Right lobe of liver (tissue), 6 donors: ENCODE measurements around the gene PLPP4. TPM values are rescaled to one million over a fixed set of nuclear protein-coding genes. Genes with fewer than 3 reads are reported as not detected.

Source experiments
- ATAC-seq, 4 donors: fragments of 200-7000 bp; cut with Tn5 transposase; one replicate each; pipeline ENCODE4 v1.9.1; 2020; ENCODE audit warnings: mild to moderate bottlenecking in 4 of 4, moderate library complexity in 4 of 4
- DNase-seq, 3 donors: peaks; one replicate each; pipeline ENCODE4 v3.0.0-alpha.2; 2020
- H3K27ac ChIP-seq, 3 donors: fragments of 200-600 bp; one replicate each; pipeline ENCODE4 v1.8.0; 2022
- H3K27me3 ChIP-seq, 2 donors: fragments of 200-600 bp; one replicate each; pipeline ENCODE4 v1.8.0; 2022
- H3K36me3 ChIP-seq, 4 donors: fragments of 200-600 bp; sonication (generic) in 1 of 4; one replicate each; pipeline versions ENCODE4 v1.5.1 to v1.8.0; 2017 to 2022; ENCODE audit warnings: control low read depth in 1 of 4
- H3K4me1 ChIP-seq, 4 donors: fragments of 200-600 bp; sonication (generic) in 1 of 4; one replicate each; pipeline versions ENCODE4 v1.5.1 to v1.8.0; 2017 to 2022; ENCODE audit warnings: control low read depth in 1 of 4
- H3K4me3 ChIP-seq, 3 donors: fragments of 200-600 bp; one replicate each; pipeline ENCODE4 v1.8.0; 2022
- H3K9me3 ChIP-seq, 4 donors: fragments of 200-600 bp; sonication (generic) in 1 of 4; one replicate each; pipeline versions ENCODE4 v1.5.1 to v1.8.0; 2017 to 2022; ENCODE audit warnings: control low read depth in 1 of 4
- POLR2A ChIP-seq: fragments of 450-650 bp; IDR thresholded peaks from one replicate; pipeline ENCODE4 v1.6.1; 2017; ENCODE audit warnings: antibody characterized with exemption, mild to moderate bottlenecking
- WGBS: methylation state at CpG from one replicate; pipeline ENCODE4 v1.1.6; 2018; ENCODE audit warnings: low coverage, low lambda C conversion rate; ENCODE audit not compliant: insufficient coverage; ENCODE audit errors: missing lambda C conversion rate; 5-methylcytosine and 5-hydroxymethylcytosine counted together
- intact Hi-C, 2 donors: fragments of 100-400 bp; cut with DNase I; formaldehyde crosslinking; loops; one replicate each; pipeline versions ENCODE4 v1.11.2 to v1.14.1; 2022
- total RNA-seq, 6 experiments: library from RNA; depleted of rRNA in 2 of 6; stranded (reverse); fragments of >200 nt in 2 of 6; fragmentation: NEBNext Ultra II Directional in 3 of 6; extraction: Animal tissue kit (Norgen Biotek cat#: 25700) in 3 of 6; gene quantifications; one replicate each; pipeline versions ENCODE4 v1.1.0 to v1.2.4, GENCODE V29; 2016 to 2023
- TF ChIP-seq, protein P1 (sequence below), 4 donors: fragments of 200-600 bp in 3 of 4; fragments of 450-650 bp in 1 of 4; IDR thresholded peaks; one replicate each; pipeline versions ENCODE4 v1.5.1 to v1.8.0; 2016 to 2022; ENCODE audit warnings: antibody characterized with exemption in 4 of 4, mild to moderate bottlenecking in 2 of 4
- donor health status: DM: no; HTN: yes; CAD: no.
- donor health status: DM: no; HTN: no; CAD: no.
- donor health status: DM: no; HTN: no; CAD: no.
- donor health status: DM: no; HTN: yes; CAD: no.
- donor health status: DM: no; HTN: yes; CAD: no.

PLPP4 gene
- total RNA-seq, 6 experiments from 2014 or later, result 0.35 to 0.81 (median 0.37) TPM; not detected in 1

DNA sequence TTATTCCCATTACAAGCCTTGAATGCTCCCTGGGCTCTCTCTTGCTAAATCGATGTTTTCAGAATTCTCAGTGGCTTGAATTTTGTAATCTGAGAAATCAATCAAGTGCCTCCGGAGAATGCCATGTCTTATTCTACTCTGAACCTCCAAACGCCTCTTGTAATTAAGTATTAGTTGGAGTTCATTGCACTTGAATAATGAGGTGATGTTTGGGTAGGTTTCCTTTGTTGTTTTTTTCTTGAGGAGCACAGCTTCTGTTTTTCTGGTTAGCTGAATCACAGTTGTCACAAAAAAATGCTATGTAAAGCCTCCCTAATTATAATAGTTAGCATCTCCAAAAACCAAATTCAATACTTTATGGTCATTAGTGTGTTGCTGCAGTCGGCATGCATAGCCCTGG is 100.3 kb downstream of the PLPP4 start:
- TF ChIP-seq POLR2A, result no peak
- TF ChIP-seq, protein P1, sequence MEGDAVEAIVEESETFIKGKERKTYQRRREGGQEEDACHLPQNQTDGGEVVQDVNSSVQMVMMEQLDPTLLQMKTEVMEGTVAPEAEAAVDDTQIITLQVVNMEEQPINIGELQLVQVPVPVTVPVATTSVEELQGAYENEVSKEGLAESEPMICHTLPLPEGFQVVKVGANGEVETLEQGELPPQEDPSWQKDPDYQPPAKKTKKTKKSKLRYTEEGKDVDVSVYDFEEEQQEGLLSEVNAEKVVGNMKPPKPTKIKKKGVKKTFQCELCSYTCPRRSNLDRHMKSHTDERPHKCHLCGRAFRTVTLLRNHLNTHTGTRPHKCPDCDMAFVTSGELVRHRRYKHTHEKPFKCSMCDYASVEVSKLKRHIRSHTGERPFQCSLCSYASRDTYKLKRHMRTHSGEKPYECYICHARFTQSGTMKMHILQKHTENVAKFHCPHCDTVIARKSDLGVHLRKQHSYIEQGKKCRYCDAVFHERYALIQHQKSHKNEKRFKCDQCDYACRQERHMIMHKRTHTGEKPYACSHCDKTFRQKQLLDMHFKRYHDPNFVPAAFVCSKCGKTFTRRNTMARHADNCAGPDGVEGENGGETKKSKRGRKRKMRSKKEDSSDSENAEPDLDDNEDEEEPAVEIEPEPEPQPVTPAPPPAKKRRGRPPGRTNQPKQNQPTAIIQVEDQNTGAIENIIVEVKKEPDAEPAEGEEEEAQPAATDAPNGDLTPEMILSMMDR (IDR thresholded peaks at IDR 0.05), result no peak
- ATAC-seq, result no peak
- no peak overlapping the region for H3K4me3 ChIP-seq
- intact Hi-C loops, result no loop called here
- no peaks in the 10 kb centered on the region for H3K27me3 ChIP-seq
- H3K9me3 ChIP-seq, result no peaks in the 10 kb centered on the region
- no peaks in the 10 kb centered on the region for H3K4me1 ChIP-seq
- WGBS, result 51% methylated on average over 4 of the region's 4 CpGs
- no peak overlapping the region for H3K27ac ChIP-seq
- DNase-seq, result no peak
- H3K36me3 ChIP-seq, result no peaks in the 10 kb centered on the region

DNA sequence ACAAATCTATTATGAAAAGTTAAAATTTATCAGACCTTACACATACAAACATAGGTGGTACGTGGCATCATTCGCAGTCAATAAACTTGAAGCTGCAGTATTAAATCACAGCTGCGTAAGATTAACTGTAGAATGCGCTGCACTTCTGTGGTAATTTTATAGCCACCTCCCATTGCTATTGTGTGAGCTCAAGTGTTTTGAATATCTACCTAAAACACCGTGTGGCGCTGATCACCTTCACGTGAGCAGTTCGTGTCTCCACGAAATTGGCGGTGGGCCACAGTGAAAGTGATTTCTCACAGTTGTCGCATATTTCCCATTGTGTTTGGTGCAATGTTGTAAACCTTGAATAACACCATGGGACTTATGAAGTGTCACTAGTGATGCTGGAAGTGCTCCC is 102.8 kb downstream of the PLPP4 start:
- no peak for TF ChIP-seq POLR2A
- TF ChIP-seq, protein P1 (IDR thresholded peaks at IDR 0.05), result no peak
- intact Hi-C loops, result no loop called here
- no peak overlapping the region for H3K27ac ChIP-seq
- no peaks in the 10 kb centered on the region for H3K36me3 ChIP-seq
- H3K9me3 ChIP-seq, result no peaks in the 10 kb centered on the region
- DNase-seq (no peak), ATAC-seq (no peak)
- 82% methylated on average over 11 of the region's 11 CpGs for WGBS
- H3K4me3 ChIP-seq, result no peak overlapping the region
- H3K4me1 ChIP-seq, result no peaks in the 10 kb centered on the region
- H3K27me3 ChIP-seq, result no peaks in the 10 kb centered on the region

DNA sequence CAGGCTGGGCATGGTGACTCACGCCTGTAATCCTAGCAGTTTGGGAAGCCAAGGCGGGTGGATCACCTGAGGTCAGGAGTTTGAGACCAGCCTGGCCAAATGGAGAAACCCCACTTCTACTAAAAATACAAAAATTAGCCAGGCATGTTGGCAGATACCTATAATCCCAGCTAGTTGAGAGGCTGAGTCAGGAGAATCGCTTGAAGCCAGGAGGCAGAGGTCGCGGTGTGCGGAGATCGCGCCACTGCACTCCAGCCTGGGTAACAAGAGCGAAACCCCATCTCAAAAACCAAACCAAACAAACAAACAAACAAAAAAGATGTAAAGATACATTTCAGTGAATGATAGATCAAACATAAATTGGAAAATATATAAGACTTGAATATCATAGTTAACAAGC is 105.9 kb downstream of the PLPP4 start:
- WGBS, result 77% methylated on average over 9 of the region's 9 CpGs
- Histone ChIP-seq H3K4me1 (no peaks in the 10 kb centered on the region), H3K4me3 (no peak overlapping the region), H3K27ac (no peak overlapping the region), H3K36me3 (no peaks in the 10 kb centered on the region), H3K9me3 (no peaks in the 10 kb centered on the region), H3K27me3 (no peaks in the 10 kb centered on the region)
- no peak for ATAC-seq
- no peak for TF ChIP-seq POLR2A
- TF ChIP-seq, protein P1 (IDR thresholded peaks at IDR 0.05), result no peak
- intact Hi-C loops, result no loop called here
- DNase-seq, result no peak

DNA sequence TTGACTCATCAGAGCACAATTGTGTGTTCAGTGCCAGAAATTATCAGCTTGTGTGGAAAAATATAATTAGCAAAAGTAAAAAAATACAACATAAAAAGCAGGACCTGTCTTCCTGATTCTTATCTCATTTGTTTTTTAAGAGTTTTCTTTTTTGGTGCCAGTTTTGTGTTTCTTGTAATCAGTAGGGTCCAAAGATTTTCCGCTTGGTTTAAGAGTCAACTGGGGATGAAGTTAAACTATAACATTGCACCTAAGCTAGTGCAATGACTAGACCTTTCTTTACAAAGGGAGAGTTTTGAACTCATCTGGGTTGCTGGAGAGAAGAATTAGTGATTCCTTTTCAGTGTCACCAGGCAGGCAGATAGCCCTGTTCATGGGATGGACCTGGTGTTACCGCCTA is 113.4 kb downstream of the PLPP4 start:
- Histone ChIP-seq H3K27me3 (no peaks in the 10 kb centered on the region), H3K36me3 (no peaks in the 10 kb centered on the region), H3K9me3 (no peaks in the 10 kb centered on the region), H3K4me3 (no peak overlapping the region), H3K4me1 (no peaks in the 10 kb centered on the region), H3K27ac (no peak overlapping the region)
- ATAC-seq (no peak), DNase-seq (no peak)
- TF ChIP-seq POLR2A, result no peak
- TF ChIP-seq, protein P1 (IDR thresholded peaks at IDR 0.05), result no peak
- WGBS, result 33% methylated on average over 2 of the region's 2 CpGs
- intact Hi-C loops, result no loop called here

DNA sequence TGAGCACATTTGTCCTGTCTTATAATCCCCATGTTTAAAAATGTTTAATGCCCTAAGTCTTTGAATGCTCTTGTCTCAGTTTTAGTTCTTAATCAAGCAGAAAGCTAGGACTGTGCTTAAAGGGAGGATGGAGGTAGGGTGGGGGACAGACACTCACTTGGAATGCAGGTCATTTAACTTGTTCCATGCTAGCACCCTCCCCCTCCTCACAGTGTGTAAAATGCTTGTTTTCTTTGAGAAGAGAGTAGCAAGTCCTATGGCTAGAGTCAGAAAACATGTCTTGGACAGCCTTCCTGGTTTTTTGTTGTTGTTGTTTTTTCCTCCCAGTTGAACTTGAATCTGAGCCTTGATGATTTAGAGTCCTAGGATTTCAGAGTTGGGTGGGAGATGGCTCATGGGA is 114.2 kb downstream of the PLPP4 start:
- TF ChIP-seq, protein P1 (IDR thresholded peaks at IDR 0.05), result no peak
- TF ChIP-seq POLR2A, result no peak
- Histone ChIP-seq H3K27ac (no peak overlapping the region), H3K36me3 (no peaks in the 10 kb centered on the region), H3K4me3 (no peak overlapping the region), H3K4me1 (no peaks in the 10 kb centered on the region), H3K27me3 (no peaks in the 10 kb centered on the region), H3K9me3 (no peaks in the 10 kb centered on the region)
- intact Hi-C loops, result no loop called here
- DNase-seq, result no peak
- no peak for ATAC-seq
